H1 (cell line): ENCODE measurements around the gene NR4A1. TPM values are rescaled to one million over a fixed set of nuclear protein-coding genes. Genes with fewer than 3 reads are reported as not detected.

Source experiments
- EGR1 ChIP-seq: IDR thresholded peaks from 2 replicates; pipeline ENCODE4 v1.6.1; 2011; ENCODE audit warnings: low read depth, low read length, borderline replicate concordance
- EP300 ChIP-seq, 2 experiments: IDR thresholded peaks; 1 replicate in 1 of 2; 2 replicates in 1 of 2; pipeline ENCODE4 v1.6.1; 2011 to 2012; ENCODE audit warnings: low read depth in 2 of 2, low read length in 2 of 2, mild to moderate bottlenecking in 2 of 2, borderline replicate concordance in 1 of 2, inconsistent platforms in 1 of 2, moderate library complexity in 1 of 2
- RFX5 ChIP-seq: IDR thresholded peaks from 2 replicates; pipeline ENCODE4 v1.6.1; 2011; ENCODE audit warnings: low read depth, low read length, improper control_type of control experiment, borderline replicate concordance
- polyA plus RNA-seq, 7 experiments: library from polyadenylated mRNA; depleted of rRNA in 3 of 7; stranded (reverse) in 5 of 7; unstranded in 2 of 7; fragments of >200 nt in 5 of 7; fragments of 200-250 nt in 2 of 7; gene quantifications; 1 replicate in 5 of 7; 2 replicates in 1 of 7; 4 replicates in 1 of 7; pipeline versions ENCODE4 v1.2.1 to v1.2.3, GENCODE V29; 2011 to 2013; ENCODE audit warnings: missing spikeins in 2 of 7, mixed read lengths in 2 of 7
- total RNA-seq: library from RNA; stranded (reverse); fragmentation: NEBNext Ultra II Directional; extraction: Animal tissue kit (Norgen Biotek cat#: 25700); gene quantifications from 2 replicates; pipeline ENCODE4 v1.2.1, GENCODE V29; 2021
- TF ChIP-seq, protein P1 (sequence below): fragments of 300-600 bp; sonication (generic); IDR thresholded peaks from 2 replicates; pipeline ENCODE4 v1.7.1; 2012; ENCODE audit warnings: low read length, moderate library complexity, mild to moderate bottlenecking, inconsistent platforms; ENCODE audit not compliant: insufficient replicate concordance

Gene NR4A1
- total and polyA plus RNA-seq, 2 of the 8 experiments (the other 6 are each of a cell fraction or from before 2014, with no cell fraction given) = 18.7 to 23.3 TPM

DNA sequence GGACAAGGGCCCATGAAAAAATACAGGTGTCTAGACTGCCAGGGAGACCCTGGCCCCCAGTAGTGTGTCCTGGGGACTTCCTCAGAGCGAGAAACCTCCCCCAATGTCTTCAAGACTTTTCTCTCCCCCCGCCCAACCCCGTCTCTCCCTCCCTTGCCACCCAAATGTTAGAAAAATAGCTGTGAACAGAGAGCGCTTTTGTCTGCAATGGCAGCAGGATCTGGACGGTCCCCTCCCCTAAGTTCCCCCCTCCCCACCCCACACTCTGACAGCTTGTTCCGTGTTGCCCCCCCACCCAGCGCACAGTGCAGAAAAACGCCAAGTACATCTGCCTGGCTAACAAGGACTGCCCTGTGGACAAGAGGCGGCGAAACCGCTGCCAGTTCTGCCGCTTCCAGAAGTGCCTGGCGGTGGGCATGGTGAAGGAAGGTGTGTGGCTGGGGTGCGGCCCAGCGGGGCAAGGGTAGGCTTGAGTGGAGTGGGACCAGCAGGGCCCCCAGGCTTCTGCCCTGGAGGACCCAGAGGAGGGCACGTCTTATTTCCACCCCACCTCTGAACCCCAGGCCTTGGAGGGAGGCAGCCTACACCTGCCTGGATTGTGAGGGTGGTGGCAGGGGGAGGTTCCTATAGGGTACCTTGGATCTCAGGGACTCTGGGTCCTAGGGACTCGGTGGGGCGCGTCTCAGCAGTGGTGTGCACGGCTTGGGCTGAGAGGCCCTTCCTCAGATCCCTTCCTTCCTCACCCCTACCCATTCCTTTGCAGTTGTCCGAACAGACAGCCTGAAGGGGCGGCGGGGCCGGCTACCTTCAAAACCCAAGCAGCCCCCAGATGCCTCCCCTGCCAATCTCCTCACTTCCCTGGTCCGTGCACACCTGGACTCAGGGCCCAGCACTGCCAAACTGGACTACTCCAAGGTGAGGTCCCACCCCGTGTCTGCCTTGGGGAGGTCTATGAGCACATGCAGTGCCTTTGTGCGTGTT, 4.8 kb downstream of the NR4A1 start (continued):
- TF ChIP-seq, protein P1, sequence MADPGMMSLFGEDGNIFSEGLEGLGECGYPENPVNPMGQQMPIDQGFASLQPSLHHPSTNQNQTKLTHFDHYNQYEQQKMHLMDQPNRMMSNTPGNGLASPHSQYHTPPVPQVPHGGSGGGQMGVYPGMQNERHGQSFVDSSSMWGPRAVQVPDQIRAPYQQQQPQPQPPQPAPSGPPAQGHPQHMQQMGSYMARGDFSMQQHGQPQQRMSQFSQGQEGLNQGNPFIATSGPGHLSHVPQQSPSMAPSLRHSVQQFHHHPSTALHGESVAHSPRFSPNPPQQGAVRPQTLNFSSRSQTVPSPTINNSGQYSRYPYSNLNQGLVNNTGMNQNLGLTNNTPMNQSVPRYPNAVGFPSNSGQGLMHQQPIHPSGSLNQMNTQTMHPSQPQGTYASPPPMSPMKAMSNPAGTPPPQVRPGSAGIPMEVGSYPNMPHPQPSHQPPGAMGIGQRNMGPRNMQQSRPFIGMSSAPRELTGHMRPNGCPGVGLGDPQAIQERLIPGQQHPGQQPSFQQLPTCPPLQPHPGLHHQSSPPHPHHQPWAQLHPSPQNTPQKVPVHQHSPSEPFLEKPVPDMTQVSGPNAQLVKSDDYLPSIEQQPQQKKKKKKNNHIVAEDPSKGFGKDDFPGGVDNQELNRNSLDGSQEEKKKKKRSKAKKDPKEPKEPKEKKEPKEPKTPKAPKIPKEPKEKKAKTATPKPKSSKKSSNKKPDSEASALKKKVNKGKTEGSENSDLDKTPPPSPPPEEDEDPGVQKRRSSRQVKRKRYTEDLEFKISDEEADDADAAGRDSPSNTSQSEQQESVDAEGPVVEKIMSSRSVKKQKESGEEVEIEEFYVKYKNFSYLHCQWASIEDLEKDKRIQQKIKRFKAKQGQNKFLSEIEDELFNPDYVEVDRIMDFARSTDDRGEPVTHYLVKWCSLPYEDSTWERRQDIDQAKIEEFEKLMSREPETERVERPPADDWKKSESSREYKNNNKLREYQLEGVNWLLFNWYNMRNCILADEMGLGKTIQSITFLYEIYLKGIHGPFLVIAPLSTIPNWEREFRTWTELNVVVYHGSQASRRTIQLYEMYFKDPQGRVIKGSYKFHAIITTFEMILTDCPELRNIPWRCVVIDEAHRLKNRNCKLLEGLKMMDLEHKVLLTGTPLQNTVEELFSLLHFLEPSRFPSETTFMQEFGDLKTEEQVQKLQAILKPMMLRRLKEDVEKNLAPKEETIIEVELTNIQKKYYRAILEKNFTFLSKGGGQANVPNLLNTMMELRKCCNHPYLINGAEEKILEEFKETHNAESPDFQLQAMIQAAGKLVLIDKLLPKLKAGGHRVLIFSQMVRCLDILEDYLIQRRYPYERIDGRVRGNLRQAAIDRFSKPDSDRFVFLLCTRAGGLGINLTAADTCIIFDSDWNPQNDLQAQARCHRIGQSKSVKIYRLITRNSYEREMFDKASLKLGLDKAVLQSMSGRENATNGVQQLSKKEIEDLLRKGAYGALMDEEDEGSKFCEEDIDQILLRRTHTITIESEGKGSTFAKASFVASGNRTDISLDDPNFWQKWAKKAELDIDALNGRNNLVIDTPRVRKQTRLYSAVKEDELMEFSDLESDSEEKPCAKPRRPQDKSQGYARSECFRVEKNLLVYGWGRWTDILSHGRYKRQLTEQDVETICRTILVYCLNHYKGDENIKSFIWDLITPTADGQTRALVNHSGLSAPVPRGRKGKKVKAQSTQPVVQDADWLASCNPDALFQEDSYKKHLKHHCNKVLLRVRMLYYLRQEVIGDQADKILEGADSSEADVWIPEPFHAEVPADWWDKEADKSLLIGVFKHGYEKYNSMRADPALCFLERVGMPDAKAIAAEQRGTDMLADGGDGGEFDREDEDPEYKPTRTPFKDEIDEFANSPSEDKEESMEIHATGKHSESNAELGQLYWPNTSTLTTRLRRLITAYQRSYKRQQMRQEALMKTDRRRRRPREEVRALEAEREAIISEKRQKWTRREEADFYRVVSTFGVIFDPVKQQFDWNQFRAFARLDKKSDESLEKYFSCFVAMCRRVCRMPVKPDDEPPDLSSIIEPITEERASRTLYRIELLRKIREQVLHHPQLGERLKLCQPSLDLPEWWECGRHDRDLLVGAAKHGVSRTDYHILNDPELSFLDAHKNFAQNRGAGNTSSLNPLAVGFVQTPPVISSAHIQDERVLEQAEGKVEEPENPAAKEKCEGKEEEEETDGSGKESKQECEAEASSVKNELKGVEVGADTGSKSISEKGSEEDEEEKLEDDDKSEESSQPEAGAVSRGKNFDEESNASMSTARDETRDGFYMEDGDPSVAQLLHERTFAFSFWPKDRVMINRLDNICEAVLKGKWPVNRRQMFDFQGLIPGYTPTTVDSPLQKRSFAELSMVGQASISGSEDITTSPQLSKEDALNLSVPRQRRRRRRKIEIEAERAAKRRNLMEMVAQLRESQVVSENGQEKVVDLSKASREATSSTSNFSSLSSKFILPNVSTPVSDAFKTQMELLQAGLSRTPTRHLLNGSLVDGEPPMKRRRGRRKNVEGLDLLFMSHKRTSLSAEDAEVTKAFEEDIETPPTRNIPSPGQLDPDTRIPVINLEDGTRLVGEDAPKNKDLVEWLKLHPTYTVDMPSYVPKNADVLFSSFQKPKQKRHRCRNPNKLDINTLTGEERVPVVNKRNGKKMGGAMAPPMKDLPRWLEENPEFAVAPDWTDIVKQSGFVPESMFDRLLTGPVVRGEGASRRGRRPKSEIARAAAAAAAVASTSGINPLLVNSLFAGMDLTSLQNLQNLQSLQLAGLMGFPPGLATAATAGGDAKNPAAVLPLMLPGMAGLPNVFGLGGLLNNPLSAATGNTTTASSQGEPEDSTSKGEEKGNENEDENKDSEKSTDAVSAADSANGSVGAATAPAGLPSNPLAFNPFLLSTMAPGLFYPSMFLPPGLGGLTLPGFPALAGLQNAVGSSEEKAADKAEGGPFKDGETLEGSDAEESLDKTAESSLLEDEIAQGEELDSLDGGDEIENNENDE = no peak
- TF ChIP-seq EGR1 (no peak), RFX5 (no peak), EP300 (IDR thresholded peaks at IDR 0.05; ENCODE audit: borderline replicate concordance in 1 of 2, low read depth in 2 of 2, low read length in 2 of 2) (no peak)
